HS-5 (cell line): ENCODE data around the gene ANKLE1.
"Not testable (repeated sequence)": the region's sequence is repeated elsewhere in the genome, so short reads cannot be mapped to it uniquely, and the experiment has no call there.

Experiments used
- DNase-seq: peaks from one replicate; pipeline ENCODE4 v3.0.0-alpha.2; 2012; ENCODE audit warnings: low read depth

ANKLE1 gene

DNA sequence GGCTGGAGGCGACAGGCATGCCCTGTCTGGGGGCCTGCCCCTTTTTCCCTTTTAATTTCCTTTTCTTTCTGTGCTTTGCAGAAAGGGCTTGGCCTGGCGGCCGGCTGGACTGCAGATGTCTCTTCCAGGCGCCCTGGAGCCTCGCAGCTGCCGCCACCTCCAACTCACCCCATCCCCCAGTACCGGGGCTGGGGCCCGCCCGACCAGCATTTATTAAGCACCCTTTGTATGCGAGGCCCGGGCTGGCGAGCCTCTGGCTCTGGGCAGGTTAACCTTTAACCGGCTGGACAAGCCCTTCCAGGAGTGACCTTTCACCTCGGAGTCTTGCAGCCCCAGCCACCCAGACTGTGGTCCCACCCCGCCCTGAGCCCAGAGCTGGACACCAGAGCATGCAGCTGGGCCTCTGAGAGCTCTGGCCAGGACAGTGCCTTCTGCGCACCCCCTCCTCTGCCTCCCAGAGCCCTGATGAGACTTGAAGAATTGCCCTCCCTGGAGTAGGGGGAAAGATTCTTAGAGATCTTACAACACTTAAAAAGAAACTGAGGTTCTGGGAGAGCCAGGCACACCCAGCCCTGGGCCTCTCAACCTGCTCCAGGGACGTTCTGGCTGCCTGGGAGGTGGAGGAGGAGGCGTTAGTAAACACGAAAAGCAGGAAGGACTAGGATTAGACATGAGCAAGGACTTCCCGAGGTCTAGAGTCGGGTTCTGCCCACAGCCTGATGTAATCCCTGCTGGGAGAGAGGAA, 34.8 kb upstream of the ANKLE1 start:
- DNase-seq, result no peak

DNA sequence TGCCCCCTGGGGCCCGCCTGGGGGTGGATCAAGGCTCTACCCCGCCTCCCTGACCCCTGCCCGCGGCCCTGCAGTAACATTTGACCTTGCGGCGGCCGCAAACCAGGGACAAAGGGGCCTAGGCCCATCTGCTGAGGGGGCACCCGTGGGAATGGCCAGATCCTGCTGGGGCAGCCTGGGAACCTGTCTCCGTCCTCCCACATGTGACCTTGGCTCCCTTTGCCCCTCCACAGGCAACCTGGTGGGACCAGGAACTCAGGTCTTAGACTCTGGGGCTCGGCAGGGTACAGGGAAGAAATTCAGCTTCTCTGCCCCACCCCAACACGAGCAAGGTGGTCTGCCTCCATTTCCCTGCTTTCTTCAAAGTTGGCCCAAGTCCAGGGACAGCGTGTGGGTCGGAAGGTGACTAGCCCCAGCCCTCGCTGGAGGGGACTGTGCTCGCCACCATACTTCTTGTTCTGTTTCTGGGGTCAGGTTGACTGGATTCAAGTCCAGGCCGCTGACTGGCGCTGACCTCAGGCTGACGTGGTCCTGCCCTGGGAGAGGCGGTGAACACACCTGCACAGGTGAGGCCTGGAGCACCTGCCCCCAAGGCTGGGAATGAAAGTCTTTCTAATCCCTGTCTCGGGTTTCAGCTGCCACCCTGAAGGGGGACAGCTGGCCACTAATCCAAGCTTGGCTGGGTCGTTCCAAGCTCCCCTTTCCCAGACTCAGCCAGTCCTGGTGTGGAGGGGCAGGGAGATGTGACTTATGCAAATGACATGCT, 33.5 kb upstream of the ANKLE1 start:
- no peak for DNase-seq

DNA sequence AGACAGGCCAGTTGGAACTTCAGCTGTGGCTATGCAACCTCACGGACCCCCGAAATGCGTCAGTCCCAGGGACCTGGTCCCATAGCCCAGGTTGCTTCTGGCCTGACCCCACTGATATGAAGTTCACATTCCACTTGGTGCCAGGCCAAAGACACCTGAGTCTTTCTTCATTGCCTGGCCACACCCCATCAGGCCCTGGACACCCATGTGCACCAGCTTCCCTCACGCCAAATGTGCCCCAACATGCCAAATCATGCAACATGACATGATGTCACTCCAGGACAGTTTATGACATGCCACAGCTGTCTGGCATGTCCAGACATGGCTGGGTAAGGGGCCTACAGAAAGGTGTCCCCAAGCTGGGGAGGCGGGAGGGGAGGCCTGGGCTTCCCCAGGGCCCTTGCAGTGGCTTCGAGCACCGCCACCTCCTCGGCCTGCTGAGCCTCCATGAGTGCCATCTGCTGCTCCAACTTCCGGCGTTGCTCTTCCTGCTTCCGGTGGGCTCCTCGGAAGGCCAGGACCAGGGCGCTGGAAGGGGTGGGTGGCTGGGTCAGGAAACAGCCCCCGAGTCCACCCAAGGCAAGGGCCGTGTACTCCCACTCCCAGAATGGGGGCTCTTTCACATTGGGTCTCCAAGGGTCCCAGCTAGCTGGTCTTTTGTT, 31.7 kb upstream of the ANKLE1 start:
- no peak for DNase-seq

DNA sequence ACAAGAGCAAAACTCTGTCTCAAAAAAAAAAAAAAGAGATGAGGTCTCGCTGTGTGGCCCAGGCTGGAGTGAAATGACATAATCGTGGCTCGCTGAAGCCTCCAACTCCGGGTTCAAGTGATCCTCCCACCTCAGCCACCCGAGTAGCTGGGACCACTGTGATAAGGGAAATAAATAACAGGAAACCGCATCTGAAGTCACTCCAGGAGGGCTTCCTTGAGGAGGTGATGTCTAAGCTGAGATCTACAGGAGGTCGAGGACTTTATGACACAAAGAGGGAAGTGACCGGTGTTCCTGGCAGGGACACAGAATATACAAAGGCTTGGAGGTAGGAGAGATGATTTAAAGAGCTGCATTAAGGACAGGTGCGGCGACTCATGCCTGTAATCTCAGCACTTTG, 27.1 kb upstream of the ANKLE1 start:
- DNase-seq, result no peak

DNA sequence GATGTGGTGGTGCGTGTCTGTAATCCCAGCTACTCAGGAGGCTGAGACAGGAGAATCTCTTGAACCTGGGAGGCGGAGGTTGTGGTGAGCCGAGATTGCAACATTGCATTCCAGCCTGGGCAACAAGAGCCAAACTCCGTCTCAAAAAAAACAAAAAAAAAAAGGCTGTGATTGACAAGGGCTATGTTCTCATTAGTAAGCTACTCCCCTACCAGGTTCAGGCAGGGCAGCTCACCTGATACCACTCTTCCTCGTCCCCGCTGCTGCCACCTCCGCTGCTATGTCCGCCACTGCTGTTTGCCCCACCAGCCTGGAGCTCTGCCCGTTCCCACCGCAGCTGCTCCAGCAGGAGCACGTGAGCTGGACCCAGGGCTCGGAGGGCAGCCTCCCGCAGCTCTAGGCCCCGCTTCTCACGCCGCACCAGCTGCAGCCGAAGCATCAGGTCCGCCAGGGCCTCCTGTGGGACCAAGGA, 26.5 kb upstream of the ANKLE1 start:
- no peak for DNase-seq

DNA sequence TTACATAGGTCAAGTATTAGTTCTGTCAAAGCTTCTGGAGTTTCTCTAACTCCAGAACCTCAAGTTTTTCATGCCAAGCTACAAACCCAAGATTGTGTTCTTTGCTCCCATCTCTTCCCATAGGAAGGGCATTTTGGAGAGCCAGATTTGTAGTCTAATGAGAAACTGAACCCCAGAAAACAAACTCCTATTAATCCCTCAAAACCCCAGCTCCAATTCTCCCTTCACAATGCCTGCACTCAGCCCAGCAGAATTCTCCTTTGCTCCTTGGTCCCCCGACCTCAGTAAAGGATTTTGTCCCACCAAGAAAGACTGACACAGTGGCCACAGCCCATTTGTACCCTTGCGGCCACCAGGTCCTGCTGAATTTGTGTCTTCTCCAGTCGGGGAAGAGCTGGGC, 25.6 kb upstream of the ANKLE1 start:
- no peak for DNase-seq

DNA sequence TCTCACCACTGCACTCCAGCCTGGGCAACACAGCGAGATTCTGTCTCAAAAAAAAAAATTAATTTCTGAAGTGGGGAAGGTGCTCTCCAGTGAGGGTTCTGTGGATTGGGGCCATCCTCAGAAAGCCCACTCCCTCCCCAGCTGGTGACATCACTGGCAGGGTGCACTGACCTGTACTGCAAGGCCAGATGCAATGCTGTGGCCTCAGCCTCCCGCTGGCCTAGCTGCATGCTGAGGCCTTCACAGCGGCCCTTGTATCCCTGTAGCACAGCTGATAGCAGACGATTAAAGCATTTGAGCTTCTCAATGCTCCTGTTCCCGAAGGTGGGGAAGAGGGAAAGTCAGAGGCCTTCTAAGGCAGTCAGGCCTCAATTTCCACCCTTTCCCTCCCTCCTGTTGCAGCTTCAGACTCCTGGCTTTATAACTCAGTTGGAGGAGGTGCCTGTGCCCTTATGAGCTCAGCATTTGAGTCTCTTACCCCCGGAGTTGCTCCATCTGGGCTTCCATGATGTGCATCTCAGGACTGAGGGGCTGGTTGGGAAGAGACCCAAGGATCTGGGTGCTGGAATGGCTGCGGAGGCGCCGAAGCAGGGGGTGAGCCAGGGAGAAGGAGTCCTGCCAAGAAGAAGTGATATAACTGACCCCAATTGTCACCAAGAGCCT, 22.5 kb upstream of the ANKLE1 start:
- DNase-seq, result no peak

DNA sequence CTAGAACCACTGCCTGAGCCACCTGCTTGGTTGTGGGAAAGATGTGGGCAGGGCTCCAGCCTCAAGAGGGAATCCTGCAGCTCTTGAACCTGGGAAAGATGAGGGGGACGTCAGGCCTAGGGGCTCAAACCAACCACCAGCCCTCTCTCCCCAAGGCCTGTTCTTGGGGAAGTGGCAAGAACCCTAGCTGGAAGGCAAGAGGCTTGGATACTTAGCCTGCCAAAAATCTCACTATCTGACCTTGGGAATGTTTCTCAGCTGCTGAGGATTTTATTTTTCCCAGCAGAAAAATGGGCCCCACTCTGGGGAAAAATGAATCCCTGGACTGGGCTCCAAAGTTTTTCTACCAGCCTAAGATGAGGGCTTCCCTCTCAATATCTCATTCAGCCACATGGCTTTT, 21.8 kb upstream of the ANKLE1 start:
- no peak for DNase-seq

DNA sequence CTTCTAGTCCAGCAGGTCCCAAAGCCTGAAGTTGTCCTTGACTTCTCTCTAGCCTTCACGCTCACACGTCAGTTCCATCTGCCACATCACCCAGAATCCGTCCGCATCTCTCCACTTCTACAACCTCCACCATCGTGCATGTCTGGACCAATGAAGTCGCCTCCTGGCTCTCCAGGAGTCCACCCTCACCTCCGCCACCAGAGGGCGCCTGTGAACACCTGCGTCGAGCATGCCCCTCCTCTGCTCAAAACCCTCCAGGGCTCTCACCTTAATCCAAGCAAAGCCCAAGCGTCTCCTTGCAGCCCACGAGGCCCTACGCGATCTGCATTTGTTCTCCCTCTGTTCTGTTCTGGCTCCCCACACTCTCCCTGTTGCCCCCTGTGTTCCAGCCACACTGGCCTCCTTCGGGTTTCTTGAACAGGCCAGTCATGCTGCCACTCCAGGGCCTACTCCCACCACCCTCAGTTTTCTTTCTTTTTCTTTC, 20.8 kb upstream of the ANKLE1 start:
- DNase-seq, result no peak

DNA sequence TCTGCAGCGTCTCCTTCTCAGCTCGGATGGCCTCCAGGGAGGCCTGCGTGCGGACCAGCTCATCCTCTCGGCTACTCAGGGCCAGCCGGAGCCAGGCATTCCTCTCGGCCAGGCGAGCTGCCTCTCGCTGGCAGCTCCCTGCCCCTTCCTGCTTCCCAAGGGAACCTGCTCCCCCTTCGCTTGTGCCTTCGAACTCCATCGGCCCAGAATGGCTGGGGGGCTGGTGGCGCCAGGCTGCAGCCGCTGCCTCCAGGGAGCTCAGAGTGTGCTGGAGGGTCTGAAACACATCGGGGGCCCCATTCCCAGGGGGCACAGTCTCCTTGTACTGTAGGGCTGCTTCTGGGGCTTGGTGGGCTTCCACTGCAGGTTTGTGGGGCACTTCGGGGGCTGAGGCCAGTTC, 19.1 kb upstream of the ANKLE1 start:
- no peak for DNase-seq

DNA sequence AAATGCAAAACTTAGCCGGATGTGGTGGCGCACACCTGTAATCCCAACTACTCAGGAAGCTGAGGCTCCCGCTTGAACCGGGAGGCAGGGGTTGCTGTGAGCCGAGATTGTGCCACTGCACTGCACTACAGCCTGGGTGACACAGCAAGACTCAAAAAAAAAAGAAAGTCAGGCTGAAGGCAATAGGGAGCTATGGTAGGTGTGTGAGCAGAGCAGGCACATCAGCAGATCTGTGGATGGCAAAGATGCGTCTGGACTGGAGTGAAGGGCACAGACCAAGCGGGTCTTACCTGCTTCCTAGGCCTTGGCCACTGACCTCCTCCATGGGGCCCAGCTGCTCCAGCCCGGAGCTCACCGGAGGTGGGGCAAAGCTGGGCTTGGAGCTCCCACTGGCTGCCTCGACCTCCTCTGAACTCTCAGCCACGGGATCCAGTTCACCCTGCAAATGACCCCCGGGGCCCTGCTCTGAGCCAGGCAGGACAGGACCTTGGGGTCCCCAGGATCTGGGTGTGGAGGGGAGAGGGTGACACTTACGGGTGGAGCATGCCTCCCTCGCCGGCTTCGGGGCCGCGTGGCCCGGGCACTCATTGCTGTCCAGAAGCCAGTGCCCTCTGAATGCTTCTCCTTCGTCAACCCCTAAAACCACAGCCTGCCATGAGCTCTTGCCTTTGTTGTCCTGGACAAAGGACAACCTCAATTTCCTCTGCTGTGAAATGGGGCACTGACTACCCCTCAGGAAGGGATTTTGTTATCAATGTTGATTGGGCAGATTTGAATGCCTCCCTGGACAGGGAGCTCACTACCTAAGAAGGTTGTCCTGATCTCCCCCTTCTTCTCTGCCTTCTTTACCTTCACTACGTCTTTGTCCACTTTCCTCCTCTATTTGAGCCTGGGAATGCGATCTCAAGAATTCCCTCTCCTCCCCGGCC, 17.7 kb upstream of the ANKLE1 start:
- no peak for DNase-seq

DNA sequence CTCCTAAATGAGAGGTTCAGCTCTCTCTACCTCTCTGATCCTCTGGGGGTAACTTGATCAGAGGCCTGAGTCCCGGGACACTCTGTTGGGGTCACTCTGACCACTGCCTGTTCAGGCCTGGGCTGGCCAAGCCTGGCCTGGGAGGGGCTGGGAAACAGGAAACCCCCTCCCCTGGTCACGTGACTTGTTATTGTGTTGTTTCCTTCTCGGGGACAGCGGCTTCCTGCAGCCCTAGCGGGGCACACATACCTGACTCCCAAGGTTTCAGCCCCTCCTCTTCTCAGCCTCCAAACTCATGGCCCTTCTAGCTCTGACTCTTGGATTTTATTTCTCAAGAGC, 17.1 kb upstream of the ANKLE1 start, which contains the start of gene USHBP1:
Gene USHBP1 (minus strand): TSS at position 105 of the 339 bp plus-strand sequence. CDS start 446 bp downstream, outside the sequence.
- DNase-seq, result no peak

DNA sequence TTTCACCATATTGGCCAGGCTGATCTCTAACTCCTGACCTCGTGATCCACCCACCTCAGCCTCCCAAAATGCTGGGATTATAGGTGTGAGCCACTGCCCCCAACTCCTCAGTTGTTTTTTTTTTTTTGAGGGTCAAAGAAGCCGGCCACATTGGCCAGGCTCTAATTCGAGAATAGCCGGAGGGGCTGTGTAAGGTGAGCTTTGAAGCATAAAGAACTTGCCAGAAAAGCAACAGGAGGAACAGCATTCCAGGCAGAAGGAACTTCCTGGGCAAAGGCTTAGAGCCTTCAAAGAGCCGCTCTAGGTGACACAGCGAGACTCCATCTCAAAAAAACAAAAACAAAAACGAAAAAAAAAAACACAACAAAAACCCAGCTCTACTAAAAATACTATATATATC, 15.7 kb upstream of the ANKLE1 start:
- no peak for DNase-seq

DNA sequence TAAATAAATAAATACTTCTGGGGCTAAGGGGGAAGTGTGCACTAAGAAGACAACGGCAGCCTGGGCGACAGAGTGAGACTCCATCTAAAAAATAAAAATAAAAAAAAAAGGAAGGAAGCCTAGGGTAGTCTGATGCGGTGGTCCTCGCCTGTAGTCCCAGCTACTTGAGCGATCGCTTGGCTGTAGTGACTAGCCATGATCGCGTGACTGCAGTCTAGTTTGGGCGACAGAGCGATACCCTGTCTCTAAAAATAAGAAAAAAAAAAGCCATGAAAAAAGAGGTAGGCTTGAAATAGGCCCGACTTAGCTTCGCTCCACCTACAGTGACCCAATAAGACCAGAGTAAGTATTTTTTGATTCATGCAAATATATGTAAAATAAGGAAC, 15.1 kb upstream of the ANKLE1 start:
- DNase-seq, result no peak

DNA sequence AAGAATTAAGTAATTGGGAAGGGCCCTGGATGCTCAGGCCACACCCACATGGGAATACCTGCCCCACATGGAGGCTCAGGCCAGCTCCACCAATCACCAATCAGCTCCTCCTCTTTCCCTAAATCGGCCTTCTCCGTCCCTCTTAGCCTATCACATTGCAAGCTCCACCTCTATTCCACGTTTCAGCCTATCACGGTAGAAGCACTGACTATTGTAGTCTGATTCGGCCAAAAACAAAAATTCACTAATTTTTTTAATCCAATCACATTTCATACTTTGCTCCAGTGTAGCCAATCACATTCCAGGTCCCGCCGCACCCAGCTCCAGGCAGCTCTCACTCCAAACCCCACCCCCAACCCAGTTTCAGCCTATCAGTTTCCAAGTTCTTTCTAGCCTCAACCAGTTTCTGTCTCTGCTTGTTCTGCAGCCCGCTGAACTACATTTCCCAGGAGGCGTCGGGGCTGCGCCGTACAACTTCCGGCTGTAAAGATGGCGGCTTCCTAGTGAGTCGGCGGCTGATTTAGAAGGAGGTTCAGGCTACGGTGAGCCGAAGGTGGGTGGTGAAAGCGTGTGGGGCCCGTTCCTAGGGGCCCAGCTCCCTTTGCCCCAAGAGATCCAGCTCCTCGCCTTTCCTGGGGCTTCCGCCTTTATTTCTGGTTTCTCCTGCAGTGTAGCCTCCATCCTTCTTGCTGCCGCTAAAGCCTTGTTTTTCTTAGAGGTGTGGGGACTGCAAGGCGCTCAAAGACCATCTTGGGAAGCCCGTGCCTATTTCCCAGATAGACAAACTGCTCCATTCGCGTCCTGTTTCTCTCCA, 14.5 kb upstream of the ANKLE1 start, which contains the start of gene BABAM1:
Gene BABAM1 (plus strand): TSS at position 469 of the 814 bp plus-strand sequence. CDS start 1,364 bp downstream, outside the sequence.
- peak; percentile 95 for DNase-seq

DNA sequence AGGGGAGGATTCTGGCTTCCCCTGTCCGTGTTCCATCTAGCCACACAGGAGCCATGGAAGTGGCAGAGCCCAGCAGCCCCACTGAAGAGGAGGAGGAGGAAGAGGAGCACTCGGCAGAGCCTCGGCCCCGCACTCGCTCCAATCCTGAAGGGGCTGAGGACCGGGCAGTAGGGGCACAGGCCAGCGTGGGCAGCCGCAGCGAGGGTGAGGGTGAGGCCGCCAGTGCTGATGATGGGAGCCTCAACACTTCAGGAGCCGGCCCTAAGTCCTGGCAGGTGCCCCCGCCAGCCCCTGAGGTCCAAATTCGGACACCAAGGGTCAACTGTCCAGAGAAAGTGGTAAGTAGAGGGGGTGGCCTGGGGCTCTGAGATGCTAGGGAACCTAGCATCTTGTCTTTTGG, 12.9 kb upstream of the ANKLE1 start:
- DNase-seq, result no peak

DNA sequence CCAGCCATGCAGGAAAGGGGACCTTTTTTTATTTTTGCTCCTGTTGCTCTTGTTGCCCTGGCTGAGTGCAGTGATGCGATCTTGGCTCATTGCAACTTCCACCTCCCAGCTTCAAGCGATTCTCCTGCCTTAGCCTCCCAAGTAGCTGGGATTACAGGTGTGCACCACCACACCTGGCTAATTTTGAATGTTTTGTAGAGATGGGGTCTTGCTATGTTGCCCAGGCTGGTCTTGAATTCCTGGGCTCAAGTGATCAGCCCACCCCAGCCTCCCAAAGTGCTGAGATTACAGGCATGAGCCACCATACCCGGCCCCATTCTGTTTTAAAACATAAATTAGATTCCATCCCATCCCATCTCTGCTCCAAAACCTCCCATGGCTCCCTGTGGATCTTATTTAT, 6.8 kb upstream of the ANKLE1 start:
- DNase-seq, result not testable (repeated sequence)

DNA sequence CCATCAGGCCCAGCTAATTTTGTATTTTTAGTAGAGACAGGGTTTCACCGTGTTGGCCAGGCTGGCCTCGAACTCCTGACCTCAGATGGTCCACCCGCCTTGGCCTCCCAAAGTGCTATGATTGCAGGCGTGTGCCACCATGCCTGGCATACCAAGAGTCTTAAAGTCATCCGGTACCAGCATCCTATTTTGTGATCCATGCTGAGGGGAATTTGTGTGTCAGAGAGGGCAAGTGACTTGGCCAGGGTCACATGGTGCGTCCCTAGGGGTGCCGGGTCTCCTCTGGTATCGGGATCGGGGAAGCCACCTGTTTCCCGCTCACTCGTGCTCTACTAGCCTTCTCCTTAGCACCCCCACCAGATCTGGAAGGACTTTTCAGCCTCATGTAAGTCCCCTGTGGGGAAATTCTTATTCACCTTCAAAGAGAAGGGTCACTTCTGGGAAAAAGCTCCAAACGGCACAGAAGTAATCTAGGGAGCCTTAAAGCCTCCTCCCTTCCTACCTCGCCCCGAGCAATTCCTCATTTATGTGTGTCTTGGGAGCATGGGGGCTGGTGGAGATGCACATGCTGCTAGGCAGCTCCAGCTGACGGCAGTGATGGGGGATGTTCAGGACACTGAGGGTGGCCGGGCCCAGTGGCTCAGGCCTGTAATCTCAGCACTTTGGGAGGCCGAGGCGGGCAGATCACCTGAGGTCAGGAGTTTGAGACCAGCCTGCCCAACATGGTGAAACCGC, 6.1 kb upstream of the ANKLE1 start:
- no peak for DNase-seq

DNA sequence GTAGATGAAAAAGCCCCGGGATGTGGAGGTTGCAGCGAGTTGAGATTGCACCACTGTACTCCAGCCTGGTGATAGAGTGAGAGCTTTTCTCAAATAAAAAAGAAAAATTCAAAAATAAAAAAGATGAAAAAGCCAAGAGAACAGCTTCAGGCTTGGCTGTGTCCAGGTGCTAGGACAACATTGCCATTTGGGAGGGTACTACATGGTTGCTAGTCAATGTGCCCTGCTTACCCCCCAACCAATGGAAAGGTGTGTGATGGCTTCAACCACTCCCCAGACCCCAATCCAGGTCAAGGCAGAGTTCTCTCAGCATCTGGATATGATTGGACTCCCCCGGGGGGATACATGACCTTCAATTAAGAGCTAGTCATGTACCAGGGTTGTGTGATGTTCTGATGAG, 2.3 kb upstream of the ANKLE1 start:
- DNase-seq, result no peak
